Hematopoietic multipotent progenitor cell treated with erythropoietin and hydrocortisone succinate and interleukin-3 and kit ligand, for 17 days (in vitro differentiated cells): ENCODE data around the gene ASCC3.

Source experiments
- DNase-seq: peaks from one replicate; pipeline ENCODE4 v3.0.0-alpha.2; 2015; ENCODE audit warnings: low spot score

Gene ASCC3

DNA sequence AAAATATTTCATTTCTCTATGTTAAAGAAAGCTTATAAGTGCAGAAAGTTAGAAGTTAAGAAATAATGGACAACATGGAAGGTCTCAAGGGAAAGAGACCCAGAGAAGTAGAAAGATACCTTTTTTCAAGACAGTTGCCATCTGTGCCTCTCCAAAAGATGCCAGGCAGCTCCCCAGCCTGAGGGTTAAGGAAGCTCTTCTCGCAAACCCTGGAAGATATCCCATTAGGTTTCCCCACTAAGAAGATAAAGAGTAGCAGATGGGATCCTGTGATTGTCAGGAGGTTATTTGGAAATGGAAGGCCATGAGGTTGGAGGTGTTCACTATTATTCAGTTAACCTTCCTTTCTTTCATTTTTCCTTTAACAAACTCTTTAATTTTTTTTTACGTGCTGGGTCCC, 306.3 kb downstream of the ASCC3 start:
- no peak for DNase-seq

GRCh38 chr6:100573166-100573565, 308.0 kb downstream of the ASCC3 start:
- no peak for DNase-seq

GRCh38 chr6:100568255-100568654, 312.9 kb downstream of the ASCC3 start:
- DNase-seq = no peak

- no peak for DNase-seq
These were observed 314.6 kb downstream of the ASCC3 start for GRCh38 chr6:100566563-100566962.

DNA sequence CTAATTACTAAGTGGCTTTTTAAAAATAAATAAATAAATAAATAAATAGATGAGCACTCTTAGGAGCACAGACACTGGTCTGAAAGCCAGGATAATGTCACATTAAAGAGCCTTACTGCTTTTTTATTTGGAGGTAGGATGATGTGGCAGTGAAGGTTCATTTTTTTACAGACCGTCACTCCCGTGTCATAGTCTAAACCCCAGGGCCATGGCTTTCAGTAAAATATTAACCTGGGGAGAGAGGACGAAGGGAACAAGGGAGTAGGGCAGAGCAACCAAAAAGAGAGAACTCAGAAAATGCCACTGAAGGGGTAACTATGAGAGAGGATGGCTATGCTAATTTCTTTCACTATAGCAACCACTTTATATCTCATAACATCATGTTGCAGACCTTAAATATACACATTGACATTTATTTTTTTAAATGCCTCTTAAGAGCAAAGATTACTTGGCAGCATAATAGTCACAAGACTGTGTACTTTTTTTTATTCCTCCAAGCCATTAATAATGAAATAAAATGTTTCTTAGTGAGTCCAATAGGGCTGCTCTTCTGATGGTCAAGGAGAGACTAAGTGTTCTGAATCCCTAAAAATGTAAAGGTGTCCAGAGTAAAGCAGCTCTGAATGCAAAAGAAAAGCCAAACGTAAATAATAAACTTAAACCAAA, 315.6 kb downstream of the ASCC3 start:
- no peak for DNase-seq

DNA sequence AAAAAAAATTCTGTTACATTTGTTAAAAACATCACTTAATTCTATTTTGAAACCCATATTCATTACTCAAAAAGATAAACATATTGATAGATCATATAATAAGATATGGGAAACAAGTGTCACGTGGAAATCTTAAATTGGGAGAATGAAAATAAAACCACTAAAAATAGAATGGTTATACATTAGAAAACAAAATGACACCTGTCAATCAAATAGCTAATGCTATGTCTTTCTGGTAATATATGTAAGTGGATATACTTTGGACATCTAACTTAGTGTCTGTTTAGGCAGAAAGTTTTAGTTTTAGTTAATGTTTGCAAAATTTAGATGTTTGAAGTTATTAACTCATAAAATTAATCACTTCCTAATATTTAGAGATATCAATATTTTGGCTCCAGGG, 321.3 kb downstream of the ASCC3 start:
- no peak for DNase-seq

DNA sequence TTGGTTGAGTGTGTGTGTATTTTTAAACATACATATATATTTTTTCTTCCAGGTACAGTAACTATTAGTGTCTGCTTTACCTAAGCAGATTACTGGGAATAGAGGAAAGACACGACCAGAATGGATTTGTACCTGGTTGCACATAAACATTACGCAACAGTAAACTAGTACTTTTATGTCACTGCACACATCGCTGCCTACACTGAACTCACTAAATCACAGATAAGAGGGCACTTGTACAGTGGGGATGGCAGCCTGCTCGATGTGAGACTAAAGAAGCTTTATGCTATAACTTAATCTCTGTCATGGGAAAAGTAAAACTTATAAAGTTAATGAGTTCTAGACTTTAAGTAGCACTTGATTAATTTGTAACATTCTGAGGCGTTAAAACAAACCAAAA, 326.9 kb downstream of the ASCC3 start:
- DNase-seq = no peak

DNA sequence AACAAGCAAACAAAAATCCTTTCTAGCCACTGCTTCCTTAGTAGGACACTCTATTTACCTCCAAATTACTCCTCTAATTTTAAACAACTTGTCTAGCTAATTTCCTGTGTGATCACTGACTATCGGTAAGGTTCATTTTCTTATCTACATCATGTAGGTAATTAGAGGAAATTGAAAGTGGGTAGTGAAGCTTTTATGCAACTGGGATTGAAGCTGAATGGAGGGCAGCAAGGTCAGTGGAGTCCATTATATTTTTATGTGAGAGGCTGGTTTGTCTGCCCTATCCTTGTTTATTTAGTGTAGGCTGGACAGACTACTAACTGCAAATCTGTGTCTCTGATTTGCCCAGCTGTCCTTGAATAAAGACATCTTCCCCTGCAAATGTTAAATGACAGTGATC, 327.9 kb downstream of the ASCC3 start:
- DNase-seq = no peak

GRCh38 chr6:100549406-100550167, 331.5 kb downstream of the ASCC3 start:
- no peak for DNase-seq

DNA sequence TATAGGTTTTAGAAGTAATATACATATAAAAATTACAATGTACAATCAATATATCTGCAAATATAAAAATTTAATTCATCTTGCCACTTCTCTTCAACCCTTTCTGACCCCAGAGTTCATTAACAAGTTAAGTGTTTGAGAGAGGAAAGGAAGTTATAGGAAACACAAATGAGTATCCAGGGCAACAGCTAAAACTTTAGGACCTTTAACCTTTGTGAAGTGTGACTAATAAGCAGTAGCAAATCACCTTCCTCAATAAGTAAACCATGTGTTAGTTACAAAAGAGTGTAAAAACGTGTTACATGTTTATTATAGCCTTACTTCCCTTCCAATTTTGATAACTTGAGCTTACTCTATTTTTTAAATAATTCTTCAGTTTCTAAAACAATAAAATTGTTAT, 343.0 kb downstream of the ASCC3 start:
- DNase-seq = no peak

DNA sequence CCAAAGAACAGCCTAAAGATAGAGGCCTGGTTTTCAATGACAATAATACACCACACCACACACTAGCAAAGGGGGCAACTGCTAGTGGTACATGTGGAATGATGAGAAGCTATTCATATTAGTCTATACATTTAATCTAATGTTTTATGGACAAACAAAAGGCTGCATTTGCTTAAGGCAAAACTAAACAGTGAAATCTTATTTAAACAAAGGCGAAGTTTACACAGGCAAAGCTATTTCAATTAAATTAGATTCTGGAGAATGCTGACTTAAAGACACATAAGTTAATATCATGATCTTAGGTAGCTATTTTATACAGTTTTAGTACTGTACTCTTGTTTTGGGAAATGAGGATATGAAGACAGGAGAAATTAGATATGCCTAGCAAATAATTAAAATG, 362.5 kb downstream of the ASCC3 start:
- DNase-seq = no peak

- DNase-seq = no peak
These were observed 363.5 kb downstream of the ASCC3 start for GRCh38 chr6:100517633-100518032.

GRCh38 chr6:100517106-100517505, 364.0 kb downstream of the ASCC3 start:
- DNase-seq = no peak

GRCh38 chr6:100514660-100515059, 366.5 kb downstream of the ASCC3 start:
- DNase-seq = no peak

GRCh38 chr6:100512203-100512862, 368.8 kb downstream of the ASCC3 start:
- no peak for DNase-seq

DNA sequence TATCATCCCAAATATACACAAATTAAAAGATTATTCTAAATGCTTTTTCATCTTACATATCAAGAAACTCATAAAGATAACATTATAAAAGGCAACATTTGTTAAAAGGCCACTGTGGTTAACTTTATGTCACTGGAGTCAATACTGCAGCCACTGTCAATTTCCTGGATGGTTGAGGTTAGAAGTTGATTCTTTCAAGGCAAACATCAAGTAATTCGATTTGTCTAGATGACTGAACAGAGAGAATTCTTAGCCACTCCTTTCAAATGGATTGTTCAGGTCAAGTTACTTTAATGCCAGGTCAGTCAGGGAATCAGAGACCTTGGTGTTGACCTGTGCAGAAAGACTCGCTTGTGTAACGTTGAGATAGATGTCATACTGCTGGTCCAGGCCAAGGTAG, 372.0 kb downstream of the ASCC3 start:
- no peak for DNase-seq

- no peak for DNase-seq
These were observed 374.5 kb downstream of the ASCC3 start for GRCh38 chr6:100506651-100507050.

DNA sequence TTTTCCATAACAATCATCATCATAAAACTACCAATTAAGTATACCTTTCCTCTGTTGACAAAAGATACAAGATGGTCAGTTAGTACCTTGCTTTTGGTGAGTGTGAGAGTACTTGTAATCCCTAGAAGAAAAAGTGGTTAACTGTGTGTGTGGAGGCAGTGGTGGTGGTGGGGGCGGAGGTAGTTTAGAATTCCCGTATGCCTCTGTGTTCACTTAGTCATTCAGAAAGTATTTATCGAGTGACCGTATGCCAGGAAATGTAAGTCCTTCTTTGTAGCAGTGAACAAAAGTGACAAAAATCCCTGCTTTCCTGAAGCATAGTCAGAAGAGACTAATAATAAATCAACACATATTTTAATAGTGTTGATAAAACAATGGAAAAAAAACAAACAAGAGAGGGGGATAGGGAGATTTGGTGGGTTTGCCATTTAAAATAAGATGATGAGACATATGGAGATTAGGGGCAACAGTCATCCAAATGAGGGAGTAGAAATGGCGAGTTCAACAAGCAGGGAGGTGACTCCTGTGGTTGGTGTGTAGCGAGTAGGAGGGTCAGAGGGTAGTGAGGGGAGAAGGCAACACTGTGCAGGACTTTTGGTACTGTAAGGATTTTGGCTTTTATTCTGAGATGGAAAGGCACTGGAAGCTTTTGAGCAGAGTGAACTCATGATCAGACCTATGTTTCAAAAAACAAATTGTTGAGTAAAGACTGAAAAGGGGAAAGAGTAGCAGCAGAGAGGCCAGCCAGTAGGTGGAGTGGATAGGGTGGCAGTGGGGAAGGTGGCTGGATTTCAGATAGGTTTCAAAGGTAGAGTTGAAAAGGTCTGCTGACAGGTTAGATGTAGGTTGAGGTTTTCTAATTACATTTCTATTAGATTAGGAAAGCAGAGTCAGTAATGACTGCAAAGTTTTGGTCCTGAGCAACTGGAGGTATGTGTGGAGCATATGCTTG, 376.1 kb downstream of the ASCC3 start:
- DNase-seq = no peak

DNA sequence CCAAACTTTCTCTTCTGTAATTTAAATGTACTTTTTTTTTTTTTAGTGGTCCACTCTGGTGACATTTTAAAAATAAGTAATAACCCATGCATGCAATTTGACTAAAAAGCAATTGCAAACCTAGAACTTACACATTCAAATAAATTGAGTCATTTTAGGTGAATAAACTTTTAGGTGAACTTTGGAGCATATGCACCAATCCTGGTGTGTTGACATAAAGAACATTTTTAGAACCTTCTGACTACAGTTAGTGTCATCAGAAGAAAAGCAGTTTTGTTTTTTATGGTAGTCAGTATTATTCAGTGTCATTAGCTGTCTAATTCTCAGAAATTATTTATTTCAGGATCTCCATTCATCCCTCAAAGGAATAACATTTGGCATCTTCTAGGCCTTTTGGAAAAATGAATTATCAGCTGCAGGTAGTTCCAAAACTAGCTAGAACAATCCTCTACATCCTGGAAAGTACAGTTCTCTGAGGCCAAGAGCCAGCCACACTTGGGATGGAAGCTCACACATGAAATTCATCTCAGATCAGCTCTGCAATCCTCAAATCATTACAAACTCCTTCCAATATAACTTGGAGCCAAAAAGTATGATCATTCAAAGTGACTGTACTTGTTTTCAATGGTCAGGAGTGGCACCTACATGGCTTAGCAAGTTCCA, 378.0 kb downstream of the ASCC3 start:
- no peak for DNase-seq

- DNase-seq = no peak
These were observed 387.8 kb downstream of the ASCC3 start for GRCh38 chr6:100493206-100493888.
